Stimulated activated CD8-positive, alpha-beta memory T cell treated with anti-CD3 and anti-CD28 coated beads, Interleukin-2, amount 100 ng/mL, for 48 hours (primary cell): Measurements from ENCODE around the gene FAF1.

Experiments used
- DNase-seq, 2 donors: peaks; one replicate each; pipeline ENCODE4 v3.0.0-alpha.2; 2020; ENCODE audit warnings: low read depth in 2 of 2

The FAF1 gene

GRCh38 chr1:50490640-50491039, 469.4 kb downstream of the FAF1 start:
- no peak for DNase-seq

GRCh38 chr1:50488876-50489275, 471.2 kb downstream of the FAF1 start:
- no peak for DNase-seq

GRCh38 chr1:50488356-50488755, 471.7 kb downstream of the FAF1 start:
- DNase-seq = no peak

GRCh38 chr1:50487725-50488124, 472.3 kb downstream of the FAF1 start:
- DNase-seq = no peak

- DNase-seq = no peak
Observed at GRCh38 chr1:50481142-50481736, 478.8 kb downstream of the FAF1 start.

GRCh38 chr1:50476800-50477199, 483.3 kb downstream of the FAF1 start:
- DNase-seq = no peak

GRCh38 chr1:50474859-50475809, 484.9 kb downstream of the FAF1 start:
- no peak for DNase-seq

- no peak for DNase-seq
Observed at GRCh38 chr1:50473513-50473912, 486.6 kb downstream of the FAF1 start.

- no peak for DNase-seq
Observed at GRCh38 chr1:50471967-50472366, 488.1 kb downstream of the FAF1 start.

GRCh38 chr1:50462964-50463363, 497.1 kb downstream of the FAF1 start:
- no peak for DNase-seq

GRCh38 chr1:50458507-50458906, 501.6 kb downstream of the FAF1 start:
- DNase-seq = no peak

GRCh38 chr1:50454911-50455310, 505.2 kb downstream of the FAF1 start:
- DNase-seq = no peak

GRCh38 chr1:50453266-50453665, 506.8 kb downstream of the FAF1 start:
- no peak for DNase-seq

GRCh38 chr1:50452700-50453099, 507.4 kb downstream of the FAF1 start:
- no peak for DNase-seq

- no peak for DNase-seq
Observed at GRCh38 chr1:50450861-50451653, 509.0 kb downstream of the FAF1 start.

- DNase-seq = no peak
Observed at GRCh38 chr1:50447961-50448360, 512.1 kb downstream of the FAF1 start.

- DNase-seq = no peak
Observed at GRCh38 chr1:50441183-50441582, 518.9 kb downstream of the FAF1 start.

GRCh38 chr1:50438945-50439344, 521.1 kb downstream of the FAF1 start:
- DNase-seq = no peak

- DNase-seq = no peak
Observed at GRCh38 chr1:50436489-50436888, 523.6 kb downstream of the FAF1 start.

- DNase-seq = no peak
Observed at GRCh38 chr1:50430010-50430405, 530.1 kb downstream of the FAF1 start.

- no peak for DNase-seq
Observed at GRCh38 chr1:50427818-50428779, 532.0 kb downstream of the FAF1 start.
